T-helper 2 cell treated with Interferon-gamma antibody and Interleukin-4, amounts not matched to agents 5 μg/mL and 100 μg/mL, for 36 hours (primary cell): Measurements from ENCODE around the gene COMMD10.
A peak's percentile ranks its signal among the peaks of the same experiment; 100 is the strongest.

Experiments
- DNase-seq: peaks from one replicate; pipeline ENCODE4 v3.0.0; 2021; ENCODE audit warnings: low spot score
- H3K27ac Mint-ChIP-seq: one replicate; pipeline ENCODE4 v1.8.0; 2021; ENCODE audit warnings: mild to moderate bottlenecking, mixed read lengths
- H3K27me3 Mint-ChIP-seq: one replicate; pipeline ENCODE4 v1.8.0; 2021; ENCODE audit warnings: low read depth, mixed read lengths
- H3K36me3 Mint-ChIP-seq: one replicate; pipeline ENCODE4 v1.8.0; 2021; ENCODE audit warnings: low read depth, mixed read lengths
- H3K4me1 Mint-ChIP-seq: one replicate; pipeline ENCODE4 v1.8.0; 2021; ENCODE audit warnings: low read depth, mixed read lengths
- H3K4me3 Mint-ChIP-seq: one replicate; pipeline ENCODE4 v1.8.0; 2022; ENCODE audit warnings: mild to moderate bottlenecking, moderate library complexity, mixed read lengths
- H3K9me3 Mint-ChIP-seq: one replicate; pipeline ENCODE4 v1.8.0; 2021; ENCODE audit warnings: mixed read lengths

The COMMD10 gene

DNA sequence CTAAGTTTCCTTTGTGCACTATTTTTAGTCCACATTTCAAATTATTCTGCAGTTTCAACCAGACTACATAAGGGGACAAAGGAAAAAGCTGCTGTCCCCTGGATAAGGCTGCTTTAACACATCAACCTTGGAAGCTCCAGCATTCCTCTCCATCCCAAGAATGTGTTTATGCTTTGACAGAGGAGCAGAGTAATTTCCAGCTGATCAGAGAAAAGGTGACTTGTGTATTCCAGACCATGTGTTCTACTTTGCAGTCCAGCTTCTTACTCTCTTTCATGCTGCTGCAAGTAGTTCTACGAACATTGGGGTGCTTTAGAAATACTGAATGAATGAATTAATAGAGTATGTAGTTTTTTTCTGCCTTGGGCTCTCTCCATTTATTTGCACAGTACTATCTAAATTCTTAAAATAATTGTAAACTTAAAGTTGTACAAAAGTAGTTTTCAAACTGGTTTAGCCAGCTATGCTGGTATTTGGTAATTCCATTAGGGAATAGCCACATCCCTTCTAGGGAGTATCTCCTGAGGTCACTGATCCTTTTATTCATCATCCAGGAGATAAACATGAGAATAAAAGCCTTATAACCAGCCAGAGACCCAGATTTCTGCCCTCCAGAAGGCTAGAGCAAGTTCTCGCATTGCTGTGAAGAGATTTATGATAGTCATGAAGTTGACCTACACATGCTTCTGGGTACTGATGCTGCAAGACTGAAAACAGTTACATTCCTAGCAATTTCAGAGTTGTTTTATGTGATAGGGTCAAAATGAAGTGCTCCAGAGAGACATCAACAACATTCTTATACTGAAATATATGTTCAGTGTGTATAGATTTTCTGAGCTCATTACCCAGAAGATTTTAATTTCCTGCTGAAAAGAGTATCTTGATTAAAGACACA lies 215.2 kb downstream of the COMMD10 start:
- no peak for DNase-seq
- peaks cover 11% of the 10 kb centered on the region for H3K9me3 Mint-ChIP-seq
- H3K27me3 Mint-ChIP-seq: no peaks in the 10 kb centered on the region
- peaks cover 38% of the 10 kb centered on the region for H3K36me3 Mint-ChIP-seq
- no peaks in the 10 kb centered on the region for H3K4me1 Mint-ChIP-seq
- no peak overlapping the region for H3K27ac Mint-ChIP-seq
- H3K4me3 Mint-ChIP-seq: no peak overlapping the region

DNA sequence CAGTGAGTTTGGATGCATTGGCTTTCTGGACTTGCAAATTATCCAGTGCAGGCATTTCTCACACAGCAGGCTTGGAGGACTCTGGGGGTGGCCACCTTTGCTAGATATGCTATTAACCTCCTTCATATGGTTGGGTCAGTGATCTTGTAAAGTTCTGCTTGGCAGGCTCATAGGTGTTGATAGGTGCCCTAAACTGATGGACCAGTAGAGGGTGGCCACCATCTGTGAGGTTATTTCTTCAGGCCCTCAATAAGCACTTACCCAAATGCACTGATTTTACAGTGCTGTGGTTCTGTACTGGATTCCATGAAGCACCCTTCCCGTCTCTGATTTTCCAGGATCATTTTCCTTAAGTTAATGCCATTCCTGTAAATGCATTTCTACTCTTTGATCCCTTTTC lies 216.3 kb downstream of the COMMD10 start:
- no peaks in the 10 kb centered on the region for H3K4me1 Mint-ChIP-seq
- no peak overlapping the region for H3K4me3 Mint-ChIP-seq
- peaks cover 11% of the 10 kb centered on the region for H3K9me3 Mint-ChIP-seq
- no peak for DNase-seq
- H3K27me3 Mint-ChIP-seq: no peaks in the 10 kb centered on the region
- no peak overlapping the region for H3K27ac Mint-ChIP-seq
- H3K36me3 Mint-ChIP-seq: peaks cover 45% of the 10 kb centered on the region

DNA sequence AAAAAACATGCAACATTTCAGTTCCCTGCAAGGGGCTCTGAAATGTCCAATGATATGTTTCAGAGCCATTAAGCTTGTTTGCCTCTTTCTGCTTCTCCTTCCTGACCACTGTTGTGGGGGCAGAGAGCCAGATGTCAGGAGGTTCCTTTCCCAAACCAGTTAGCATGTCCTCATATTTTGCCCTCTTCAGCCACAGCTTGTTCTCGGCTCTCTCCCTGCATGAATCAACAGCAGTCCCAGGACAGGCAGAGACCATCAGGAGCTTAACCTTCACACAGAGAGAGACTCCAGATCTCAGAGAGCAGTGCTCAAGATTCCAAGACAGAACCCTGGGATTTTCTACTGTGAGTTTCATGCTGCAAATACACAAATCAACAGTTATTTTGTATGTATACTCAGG lies 218.5 kb downstream of the COMMD10 start:
- H3K9me3 Mint-ChIP-seq: peaks cover 19% of the 10 kb centered on the region
- DNase-seq: no peak
- H3K36me3 Mint-ChIP-seq: peaks cover 47% of the 10 kb centered on the region
- no peak overlapping the region for H3K27ac Mint-ChIP-seq
- no peaks in the 10 kb centered on the region for H3K4me1 Mint-ChIP-seq
- H3K4me3 Mint-ChIP-seq: no peak overlapping the region
- no peaks in the 10 kb centered on the region for H3K27me3 Mint-ChIP-seq

DNA sequence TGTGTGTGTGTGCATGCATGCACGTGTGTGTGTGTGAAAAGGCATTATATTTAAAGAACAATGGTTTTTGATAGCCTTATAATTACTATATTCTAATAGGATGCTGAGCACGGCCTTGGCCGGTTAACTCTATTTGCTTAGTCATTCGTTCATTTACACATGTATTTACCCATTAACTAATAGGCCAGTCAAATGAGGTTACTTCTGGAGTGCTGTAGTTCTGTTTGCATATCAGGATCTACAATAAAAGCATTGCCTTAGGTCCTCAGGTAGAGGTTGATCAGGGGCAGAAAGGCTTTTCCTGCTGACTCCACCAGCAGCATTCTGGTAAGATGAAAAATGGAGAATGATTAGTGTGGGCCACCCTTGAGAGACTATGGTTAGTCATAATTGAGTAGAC lies 219.0 kb downstream of the COMMD10 start:
- peaks cover 46% of the 10 kb centered on the region for H3K36me3 Mint-ChIP-seq
- no peak overlapping the region for H3K4me3 Mint-ChIP-seq
- no peaks in the 10 kb centered on the region for H3K27me3 Mint-ChIP-seq
- no peak for DNase-seq
- no peaks in the 10 kb centered on the region for H3K4me1 Mint-ChIP-seq
- H3K9me3 Mint-ChIP-seq: peaks cover 20% of the 10 kb centered on the region
- no peak overlapping the region for H3K27ac Mint-ChIP-seq

DNA sequence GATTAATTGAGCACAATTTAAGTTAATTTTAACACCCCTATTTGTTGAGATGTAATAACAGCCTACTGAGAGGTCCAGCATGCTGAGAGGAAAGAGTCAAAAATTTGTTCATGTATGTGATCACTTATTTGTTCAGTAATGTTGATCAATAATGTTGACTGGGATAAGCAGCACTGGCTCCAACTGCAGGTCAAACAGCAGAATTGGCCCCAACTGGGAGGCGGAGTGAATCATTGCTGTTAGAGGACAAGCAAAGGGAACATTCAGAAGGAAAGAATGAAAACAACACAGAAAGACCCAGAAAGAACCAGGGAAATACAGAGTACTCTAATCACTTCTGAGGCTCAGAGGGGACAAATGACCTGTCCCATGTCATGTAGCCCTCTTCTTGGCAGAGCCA lies 221.1 kb downstream of the COMMD10 start:
- H3K27me3 Mint-ChIP-seq: no peaks in the 10 kb centered on the region
- peaks cover 41% of the 10 kb centered on the region for H3K36me3 Mint-ChIP-seq
- DNase-seq: no peak
- no peak overlapping the region for H3K27ac Mint-ChIP-seq
- H3K4me1 Mint-ChIP-seq: no peaks in the 10 kb centered on the region
- H3K4me3 Mint-ChIP-seq: no peak overlapping the region
- H3K9me3 Mint-ChIP-seq: peaks cover 33% of the 10 kb centered on the region

DNA sequence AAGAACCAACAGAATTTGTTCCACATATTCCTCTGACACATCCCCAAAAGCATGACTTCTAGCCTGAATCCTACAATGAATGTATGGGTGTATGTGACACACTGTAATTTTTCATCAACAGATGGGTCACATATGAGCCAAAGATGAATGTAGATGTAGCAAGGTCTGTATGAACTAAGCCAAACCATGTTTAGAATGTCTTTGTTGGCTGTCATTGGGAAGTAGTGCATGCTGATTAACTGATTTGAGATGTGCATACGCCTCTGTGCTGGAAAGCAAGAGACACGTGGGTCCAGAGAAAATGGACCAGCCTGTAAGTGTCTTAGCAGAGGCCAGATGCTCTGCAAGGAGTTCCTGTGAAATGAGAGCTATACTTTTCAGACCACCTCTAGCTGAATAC lies 222.0 kb downstream of the COMMD10 start:
- no peak overlapping the region for H3K4me3 Mint-ChIP-seq
- no peak for DNase-seq
- no peaks in the 10 kb centered on the region for H3K4me1 Mint-ChIP-seq
- peaks cover 37% of the 10 kb centered on the region for H3K9me3 Mint-ChIP-seq
- H3K27ac Mint-ChIP-seq: no peak overlapping the region
- peaks cover 44% of the 10 kb centered on the region for H3K36me3 Mint-ChIP-seq
- H3K27me3 Mint-ChIP-seq: no peaks in the 10 kb centered on the region

DNA sequence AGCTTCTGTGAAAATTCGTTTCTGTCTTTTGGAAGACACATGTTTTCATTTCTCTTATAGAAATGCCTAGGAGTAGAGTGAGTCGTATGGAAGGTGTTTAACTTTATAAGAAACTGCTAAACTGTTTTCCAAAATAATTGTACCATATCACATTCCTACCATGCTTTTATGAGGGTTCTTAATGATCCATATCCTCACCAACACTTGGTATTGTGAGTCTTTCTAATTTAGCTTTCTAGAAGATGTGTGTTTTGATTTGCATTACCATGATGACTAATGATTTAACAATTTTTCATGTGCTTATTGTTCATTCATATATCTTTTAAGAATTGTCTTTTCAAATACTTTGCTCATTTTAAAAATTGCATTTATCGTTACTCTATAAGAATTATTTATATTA lies 223.6 kb downstream of the COMMD10 start:
- Mint-ChIP-seq H3K9me3 (peaks cover 37% of the 10 kb centered on the region), H3K36me3 (peaks cover 43% of the 10 kb centered on the region), H3K4me3 (no peak overlapping the region), H3K27me3 (no peaks in the 10 kb centered on the region), H3K4me1 (peaks cover 4% of the 10 kb centered on the region), H3K27ac (no peak overlapping the region)
- no peak for DNase-seq

DNA sequence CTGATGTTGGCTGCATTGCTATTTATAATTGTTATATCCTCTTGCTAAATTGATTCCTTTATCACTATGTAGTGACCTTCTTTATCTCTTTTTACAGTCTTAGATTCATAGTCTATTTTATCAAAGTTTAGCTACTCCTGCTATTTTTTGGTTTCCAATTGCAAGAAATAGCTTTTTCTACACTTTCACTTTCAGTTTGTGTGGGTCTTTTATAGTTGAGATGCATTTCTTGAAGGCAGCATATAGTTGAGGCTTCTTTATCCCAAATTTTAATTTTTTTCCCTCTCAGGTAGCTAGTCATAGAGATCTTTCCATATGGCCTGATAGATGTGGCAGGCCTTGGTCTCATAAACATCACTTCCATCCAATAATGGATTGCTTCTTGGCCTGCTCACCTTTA lies 228.5 kb downstream of the COMMD10 start:
- peaks cover 20% of the 10 kb centered on the region for H3K4me1 Mint-ChIP-seq
- H3K27ac Mint-ChIP-seq: peak overlapping the region; percentile 61
- no peaks in the 10 kb centered on the region for H3K27me3 Mint-ChIP-seq
- DNase-seq: no peak
- peak overlapping the region; percentile 42 for H3K4me3 Mint-ChIP-seq
- peaks cover 22% of the 10 kb centered on the region for H3K36me3 Mint-ChIP-seq
- peaks cover 26% of the 10 kb centered on the region for H3K9me3 Mint-ChIP-seq

DNA sequence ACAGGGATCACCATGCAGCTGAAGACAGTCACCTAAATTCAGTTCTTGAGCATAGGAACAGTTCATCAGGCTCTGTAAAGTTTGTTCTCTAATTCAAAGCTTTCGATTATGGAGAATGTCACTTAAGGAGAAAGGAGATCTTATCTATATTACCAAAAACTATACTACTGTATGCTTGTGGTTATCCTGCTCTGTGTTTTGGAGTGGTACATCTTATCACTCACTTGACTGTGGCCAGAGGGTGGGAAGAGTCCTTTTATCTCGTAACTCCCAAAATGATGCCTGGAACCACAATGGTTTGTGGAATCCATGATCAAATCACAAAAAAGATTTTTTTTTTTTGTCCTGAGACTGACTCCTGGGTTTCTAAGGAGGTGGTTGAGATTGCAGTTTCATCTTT lies 230.7 kb downstream of the COMMD10 start:
- no peak overlapping the region for H3K27ac Mint-ChIP-seq
- peaks cover 19% of the 10 kb centered on the region for H3K9me3 Mint-ChIP-seq
- H3K36me3 Mint-ChIP-seq: peaks cover 26% of the 10 kb centered on the region
- H3K27me3 Mint-ChIP-seq: no peaks in the 10 kb centered on the region
- H3K4me1 Mint-ChIP-seq: peaks cover 20% of the 10 kb centered on the region
- peak; percentile 34 for DNase-seq
- H3K4me3 Mint-ChIP-seq: no peak overlapping the region

DNA sequence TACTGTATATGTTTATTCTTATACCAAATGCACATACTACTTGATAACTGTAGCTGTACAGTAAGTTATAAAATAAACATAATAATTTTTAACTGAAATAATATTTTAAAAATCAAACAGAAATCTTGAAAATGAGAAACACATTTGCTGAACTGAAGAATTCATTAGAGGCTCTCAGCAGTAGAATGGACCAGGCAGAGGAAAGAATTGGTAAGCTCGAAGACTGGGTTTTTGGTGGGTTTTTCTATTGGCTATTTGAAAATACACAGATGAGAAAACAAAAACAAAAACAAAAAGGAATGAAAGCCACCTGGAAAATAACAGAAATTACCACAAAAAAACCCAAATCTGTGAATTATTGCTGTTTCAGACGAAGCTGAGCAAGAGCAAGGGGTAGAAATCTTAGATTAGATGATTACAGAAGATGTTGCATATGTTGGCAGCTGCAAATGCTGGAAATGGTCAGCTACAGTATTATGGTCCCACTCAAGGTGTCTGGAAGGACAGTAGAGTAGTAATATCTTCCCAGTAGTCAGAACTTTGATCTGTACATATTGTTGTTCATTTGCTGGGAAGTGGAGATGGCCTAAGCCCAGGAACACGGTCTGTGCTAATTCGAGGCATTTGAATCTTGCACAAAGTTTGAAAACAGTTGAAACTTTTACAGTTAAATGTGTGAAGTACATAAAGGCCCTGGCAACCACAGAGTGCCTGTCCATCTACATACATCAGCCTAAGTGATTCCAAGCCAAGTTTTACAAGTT lies 233.4 kb downstream of the COMMD10 start:
- H3K4me3 Mint-ChIP-seq: no peak overlapping the region
- peaks cover 13% of the 10 kb centered on the region for H3K36me3 Mint-ChIP-seq
- DNase-seq: no peak
- no peak overlapping the region for H3K27ac Mint-ChIP-seq
- H3K4me1 Mint-ChIP-seq: peaks cover 17% of the 10 kb centered on the region
- H3K27me3 Mint-ChIP-seq: no peaks in the 10 kb centered on the region
- peaks cover 14% of the 10 kb centered on the region for H3K9me3 Mint-ChIP-seq

DNA sequence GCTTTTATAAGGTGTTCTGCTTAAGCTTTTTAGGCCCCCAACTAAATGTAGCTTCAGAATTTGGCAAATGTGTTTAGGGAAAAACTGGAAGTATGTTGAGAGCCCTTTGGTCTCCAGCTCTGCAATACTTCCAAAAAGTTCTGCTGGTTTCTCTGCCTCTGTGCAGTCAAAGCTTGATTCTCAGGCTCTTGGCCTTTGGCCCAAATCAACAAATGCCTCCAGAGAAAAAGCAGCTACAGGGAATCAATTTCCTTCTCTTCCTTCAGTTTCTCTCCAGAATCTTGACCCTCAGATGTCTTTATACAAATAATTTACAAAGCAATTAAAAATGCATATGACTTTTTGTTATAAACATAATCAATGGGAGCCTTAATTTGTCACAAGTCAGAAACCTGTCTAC lies 235.7 kb downstream of the COMMD10 start:
- Mint-ChIP-seq H3K9me3 (peaks cover 14% of the 10 kb centered on the region), H3K36me3 (peaks cover 12% of the 10 kb centered on the region), H3K4me3 (no peak overlapping the region), H3K4me1 (peaks cover 6% of the 10 kb centered on the region), H3K27ac (no peak overlapping the region), H3K27me3 (no peaks in the 10 kb centered on the region)
- DNase-seq: no peak

DNA sequence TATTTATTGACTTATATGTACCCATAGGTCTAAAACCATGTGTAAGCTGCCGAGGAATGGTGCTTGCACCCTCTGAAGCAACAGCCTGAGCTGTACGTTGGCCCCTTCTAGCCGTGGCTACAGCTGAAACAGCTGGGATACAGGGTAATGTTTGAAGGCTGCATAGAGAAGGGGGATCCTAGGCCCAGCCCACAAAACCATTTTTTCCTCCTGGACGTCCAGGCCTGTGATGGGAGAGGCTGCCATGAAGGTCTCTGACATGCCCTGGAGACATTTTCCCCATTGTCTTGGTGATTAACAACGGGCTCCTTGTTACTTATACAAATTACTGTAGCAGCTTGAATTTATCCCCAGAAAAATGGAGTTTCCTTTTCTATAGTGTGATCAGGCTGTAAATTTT lies 244.7 kb downstream of the COMMD10 start:
- no peak for DNase-seq
- Mint-ChIP-seq H3K27me3 (no peaks in the 10 kb centered on the region), H3K9me3 (peaks cover 33% of the 10 kb centered on the region), H3K36me3 (peaks cover 6% of the 10 kb centered on the region), H3K4me3 (no peak overlapping the region), H3K27ac (no peak overlapping the region), H3K4me1 (no peaks in the 10 kb centered on the region)

DNA sequence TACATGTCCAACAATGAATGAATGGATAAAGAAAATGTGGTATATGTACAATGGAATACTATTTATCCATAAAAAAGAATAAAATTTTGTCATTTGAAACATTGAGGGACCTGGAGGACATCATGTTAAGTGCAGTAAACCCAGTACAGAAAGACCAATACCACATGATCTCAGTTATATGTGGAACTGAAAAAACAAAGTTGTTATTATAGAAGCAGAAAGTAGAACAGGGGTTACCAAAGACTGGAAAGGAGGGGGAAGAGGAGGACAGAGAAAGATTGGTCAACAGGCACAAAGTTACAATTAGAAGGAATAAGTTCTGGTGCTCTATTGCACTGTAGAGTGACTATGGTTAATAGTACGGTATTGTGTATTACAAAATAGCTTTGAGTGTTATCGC lies 256.0 kb downstream of the COMMD10 start:
- Mint-ChIP-seq H3K9me3 (peaks cover 12% of the 10 kb centered on the region), H3K27ac (no peak overlapping the region), H3K27me3 (no peaks in the 10 kb centered on the region), H3K36me3 (no peaks in the 10 kb centered on the region), H3K4me1 (no peaks in the 10 kb centered on the region), H3K4me3 (no peak overlapping the region)
- no peak for DNase-seq
